Midbrain (tissue), 1 donor: ENCODE results near the gene TSPAN4.

Experiments
- DNase-seq: peaks from one replicate; lab custom pipeline; 2025; lab: John Stamatoyannopoulos, UW

Gene TSPAN4

GRCh38 chr11:889257-889656, 46.6 kb downstream of the TSPAN4 start:
- no peak for DNase-seq

- DNase-seq = no peak
These were observed 47.2 kb downstream of the TSPAN4 start for GRCh38 chr11:889687-890475.

GRCh38 chr11:890794-891540, 48.3 kb downstream of the TSPAN4 start:
- no peak for DNase-seq

- no peak for DNase-seq
These were observed 50.5 kb downstream of the TSPAN4 start for GRCh38 chr11:893008-893654.

- no peak for DNase-seq
These were observed 52.0 kb downstream of the TSPAN4 start for GRCh38 chr11:894575-895201.

GRCh38 chr11:895331-896110, 52.9 kb downstream of the TSPAN4 start:
- DNase-seq = no peak

- DNase-seq = no peak
These were observed 54.8 kb downstream of the TSPAN4 start for GRCh38 chr11:897253-898142.

GRCh38 chr11:898143-898511, 55.5 kb downstream of the TSPAN4 start:
- DNase-seq = peak; percentile 23

- peak; percentile 23 for DNase-seq
These were observed 56.0 kb downstream of the TSPAN4 start for GRCh38 chr11:898540-899190.

GRCh38 chr11:899724-900123, 57.1 kb downstream of the TSPAN4 start:
- DNase-seq = no peak

- no peak for DNase-seq
These were observed 57.9 kb downstream of the TSPAN4 start for GRCh38 chr11:900545-900944.

GRCh38 chr11:901452-902061, 58.9 kb downstream of the TSPAN4 start:
- no peak for DNase-seq

GRCh38 chr11:904380-904779, 61.7 kb downstream of the TSPAN4 start:
- no peak for DNase-seq

- DNase-seq = no peak
These were observed 63.3 kb downstream of the TSPAN4 start for GRCh38 chr11:905952-906351.

GRCh38 chr11:907668-908067, 65.0 kb downstream of the TSPAN4 start:
- no peak for DNase-seq

GRCh38 chr11:908273-908672, 65.6 kb downstream of the TSPAN4 start:
- no peak for DNase-seq

GRCh38 chr11:909406-909805, 66.8 kb downstream of the TSPAN4 start:
- DNase-seq = no peak

GRCh38 chr11:910044-910588, 67.5 kb downstream of the TSPAN4 start:
- no peak for DNase-seq

GRCh38 chr11:910589-911030, 68.0 kb downstream of the TSPAN4 start, which contains the start of gene CHID1:
Gene CHID1, minus strand, starts transcription at chr11:910810. Its CDS starts 5,994 bp downstream, at chr11:904816.
- peak; percentile 75 for DNase-seq
